NCI-H510A treated with DMSO at 0.1 percent for 48 hours (cell line): Measurements from ENCODE around the gene APOBEC3G.

Source experiments
- DNase-seq: peaks from one replicate; lab custom pipeline; 2025; lab: John Stamatoyannopoulos, UW

Gene APOBEC3G

DNA sequence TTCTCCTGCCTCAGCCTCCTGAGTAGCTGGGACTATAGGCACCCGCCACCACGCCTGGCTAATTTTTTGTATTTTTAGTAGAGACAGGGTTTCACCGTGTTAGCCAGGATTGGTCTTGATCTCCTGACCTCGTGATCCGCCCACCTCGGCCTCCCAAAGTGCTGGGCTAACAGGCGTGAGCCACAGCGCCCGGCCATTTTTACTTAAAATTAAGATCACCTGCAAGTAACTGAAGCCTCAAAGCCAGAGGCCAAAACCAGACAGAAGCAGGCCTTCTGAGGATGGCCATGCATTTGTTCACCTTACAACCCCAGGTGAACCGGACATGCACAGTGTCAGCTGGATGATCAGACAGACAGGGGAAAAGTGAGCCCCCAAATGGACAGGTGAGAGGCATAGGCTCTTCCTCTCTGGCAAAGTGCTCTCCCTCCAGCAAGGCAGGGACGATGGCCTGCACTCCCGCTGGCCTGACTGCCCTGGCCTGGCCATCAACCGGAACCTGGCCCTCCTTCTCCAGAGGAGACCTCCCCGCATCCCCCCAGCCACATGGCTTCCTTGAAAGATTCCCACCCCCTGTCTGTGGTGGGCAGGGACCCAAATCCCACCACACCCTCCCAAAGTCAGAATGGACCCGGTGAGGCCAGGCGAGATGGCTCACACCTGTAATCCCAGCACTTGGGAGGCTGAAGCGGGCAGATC is 45.8 kb downstream of the APOBEC3G start:
- DNase-seq, result no peak

DNA sequence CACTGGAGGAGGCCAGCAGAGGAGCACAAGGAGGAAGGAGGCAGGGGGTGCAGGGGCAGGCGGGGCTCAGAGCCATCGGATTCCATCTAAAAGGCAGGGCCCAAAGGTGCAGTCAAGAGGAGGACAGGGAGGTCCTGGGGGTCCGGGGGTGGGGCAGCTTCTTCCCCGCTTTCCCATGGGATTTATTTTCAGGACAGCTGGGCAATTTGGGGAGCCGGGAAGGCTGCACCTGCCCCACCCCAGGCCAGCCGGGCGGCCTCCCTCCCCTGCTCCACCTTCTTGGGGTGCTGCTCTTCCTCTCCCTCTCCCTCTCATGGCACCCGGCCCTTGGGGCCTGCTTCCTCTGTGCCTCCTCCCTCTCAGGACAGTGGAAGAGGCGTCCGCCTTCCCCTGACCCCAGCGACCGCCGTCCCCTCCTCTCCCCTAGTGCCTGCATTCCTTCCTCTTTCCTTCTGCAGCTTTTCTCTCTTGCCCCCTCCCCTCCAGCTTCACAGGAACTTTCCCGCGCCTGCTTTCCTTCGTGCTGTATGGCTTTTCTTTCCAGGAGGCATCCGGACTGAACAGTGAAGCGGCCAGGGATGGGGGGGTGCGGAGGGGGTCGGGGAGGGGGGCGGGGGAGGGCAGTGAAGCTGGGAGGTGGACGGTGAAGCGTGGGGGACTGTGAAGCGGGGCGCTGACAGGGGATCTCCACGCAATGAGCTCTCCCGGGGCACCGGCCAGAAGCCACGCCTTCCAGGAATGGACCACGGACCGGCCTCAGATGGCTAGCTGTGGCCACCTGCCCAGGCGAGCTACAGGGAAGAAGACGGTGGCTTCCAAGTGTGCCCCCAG is 46.9 kb downstream of the APOBEC3G start:
- DNase-seq, result no peak

DNA sequence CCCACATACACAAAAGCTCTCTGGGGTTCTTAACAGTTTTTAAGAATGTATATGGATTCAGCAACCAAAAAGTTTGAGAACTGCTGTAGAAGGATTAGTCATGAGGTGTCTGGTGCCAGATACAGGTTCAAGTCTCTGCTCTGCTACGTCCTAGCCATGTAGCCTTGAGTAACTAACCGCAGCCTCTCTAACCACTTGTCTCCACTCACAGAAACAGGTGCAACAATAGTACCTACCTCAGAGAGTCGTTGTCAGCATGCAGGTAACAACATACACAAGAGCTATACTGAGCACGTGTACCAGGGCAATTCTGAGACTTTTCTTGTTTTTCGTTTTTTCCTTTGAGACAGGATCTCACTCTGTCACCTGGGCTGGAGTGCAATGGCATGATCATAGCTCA is 48.5 kb downstream of the APOBEC3G start:
- no peak for DNase-seq

DNA sequence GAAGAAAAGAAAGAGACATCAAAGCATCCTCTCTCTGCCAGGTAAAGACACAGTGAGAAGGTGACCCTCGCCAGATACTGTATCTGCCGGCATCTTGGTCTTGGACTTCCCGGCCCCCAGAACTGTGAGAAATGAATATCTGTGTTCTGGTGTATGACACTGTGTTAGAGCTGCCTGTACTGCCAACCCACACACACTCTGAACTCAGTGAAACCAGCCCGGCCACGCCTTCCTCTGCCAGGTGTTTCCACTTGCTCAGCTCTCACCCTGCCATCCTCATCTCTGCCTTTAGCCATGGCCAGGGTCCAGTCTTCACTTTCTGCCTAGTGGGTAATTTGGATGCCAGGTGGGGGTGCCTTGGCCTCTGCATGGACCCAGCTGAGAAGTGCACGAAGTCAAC is 51.4 kb downstream of the APOBEC3G start:
- no peak for DNase-seq

DNA sequence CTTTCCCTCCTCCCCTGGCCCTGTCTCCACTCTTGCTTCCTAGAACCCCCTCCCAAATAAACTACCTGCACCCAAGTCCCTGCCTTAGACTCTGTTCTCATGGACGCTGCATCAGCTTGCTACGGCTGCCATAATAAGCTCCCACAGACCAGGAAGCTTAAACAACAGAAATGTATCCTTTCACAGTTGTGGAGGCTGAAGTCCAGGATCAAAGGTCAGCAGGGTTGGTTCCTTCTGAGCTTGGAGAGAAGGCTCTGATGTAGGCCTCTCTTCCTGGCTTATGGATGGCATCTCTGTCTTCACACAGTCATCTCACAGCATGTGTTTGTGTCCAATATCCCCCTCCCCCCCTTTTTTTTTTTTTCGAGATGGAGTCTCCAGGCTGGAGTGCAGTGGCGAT is 52.0 kb downstream of the APOBEC3G start:
- no peak for DNase-seq

DNA sequence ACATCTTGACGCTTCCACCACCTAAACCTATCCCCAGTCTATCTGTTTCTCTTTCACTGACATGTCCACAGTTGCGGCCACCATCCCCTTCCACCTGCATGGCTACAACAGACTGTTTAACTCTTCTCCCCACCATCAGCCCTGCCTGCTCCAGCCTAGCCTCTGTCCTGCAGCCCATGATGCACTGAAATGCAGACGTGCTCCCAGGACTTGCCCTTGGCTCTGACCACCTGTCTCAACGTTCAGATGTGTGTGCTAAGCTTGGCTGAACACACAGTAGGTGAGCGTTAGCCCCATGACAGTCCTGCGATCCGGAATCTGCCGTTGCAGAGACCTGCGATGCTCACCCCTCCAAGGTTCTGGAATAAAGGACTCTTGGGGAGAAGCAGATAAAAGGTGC is 52.7 kb downstream of the APOBEC3G start:
- no peak for DNase-seq

DNA sequence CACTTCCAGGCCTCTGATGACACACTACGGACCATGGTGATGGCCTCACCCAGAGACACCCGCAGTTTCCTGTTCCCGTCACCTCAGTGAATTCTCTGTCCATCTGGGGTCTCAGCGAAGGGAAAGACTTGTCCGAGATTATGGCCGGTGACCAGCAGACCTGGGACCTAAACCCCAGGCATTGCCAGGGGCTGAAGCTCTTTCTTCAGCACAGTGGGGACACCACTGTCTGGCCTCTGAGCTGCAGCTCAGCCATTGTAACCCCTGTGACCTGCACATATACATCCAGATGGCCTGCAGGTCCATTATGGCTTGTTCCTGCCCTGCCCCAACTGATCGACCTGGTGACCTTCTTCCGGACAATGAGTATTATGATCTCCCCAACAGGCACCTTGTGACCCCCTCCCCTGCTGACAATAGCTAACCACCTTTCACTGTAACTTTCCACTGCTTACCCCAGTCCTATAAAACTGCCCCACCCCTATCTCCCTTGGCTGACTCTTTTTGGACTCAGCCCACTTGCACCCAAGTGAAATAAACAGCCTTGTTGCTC is 53.2 kb downstream of the APOBEC3G start:
- DNase-seq, result no peak

DNA sequence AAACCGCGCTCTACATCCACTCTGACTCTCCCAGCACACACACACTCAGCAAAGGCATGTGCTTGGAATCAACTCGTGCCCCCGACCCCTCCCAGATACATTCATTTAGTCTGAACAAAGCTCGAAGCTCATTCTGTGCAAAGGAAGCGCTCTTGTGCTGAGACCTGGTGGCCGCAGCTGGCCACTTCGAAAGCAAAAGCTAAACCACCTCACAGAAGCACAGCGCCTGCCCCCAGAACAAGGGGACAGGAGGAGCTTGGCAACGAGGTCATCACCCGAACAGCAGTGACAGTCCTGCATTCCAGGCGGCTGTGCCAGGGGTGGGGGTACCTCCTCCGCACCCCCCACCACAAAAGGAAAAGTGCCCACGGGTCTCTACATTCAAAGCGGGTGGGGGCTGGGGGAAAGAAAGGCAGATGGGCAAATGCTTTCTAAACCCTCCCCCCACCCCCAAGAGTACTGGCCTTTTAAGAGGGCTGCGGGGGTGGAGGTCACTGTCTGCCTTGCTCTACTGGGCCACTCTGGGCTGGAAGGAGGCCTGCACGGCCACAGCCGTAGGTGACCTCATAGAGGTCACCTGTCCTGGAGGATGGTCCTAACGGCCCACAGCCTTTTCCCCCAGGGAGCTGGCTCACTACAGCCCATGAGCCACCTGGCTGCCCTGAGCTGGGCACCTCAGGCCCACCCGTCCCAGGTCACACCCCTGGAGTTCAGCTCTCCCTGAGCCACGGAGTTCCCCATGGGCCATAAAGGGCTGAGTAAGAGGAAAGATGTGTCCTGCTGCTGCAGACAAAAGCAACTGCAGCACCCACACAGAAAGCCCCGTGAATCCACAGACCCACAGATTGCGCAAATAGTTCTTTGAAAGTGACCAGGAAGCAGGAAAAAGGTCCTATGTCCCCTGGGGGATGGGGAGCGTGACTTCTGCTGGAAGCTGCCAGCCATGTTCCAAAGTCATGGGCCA is 54.1 kb downstream of the APOBEC3G start:
- DNase-seq, result no peak

DNA sequence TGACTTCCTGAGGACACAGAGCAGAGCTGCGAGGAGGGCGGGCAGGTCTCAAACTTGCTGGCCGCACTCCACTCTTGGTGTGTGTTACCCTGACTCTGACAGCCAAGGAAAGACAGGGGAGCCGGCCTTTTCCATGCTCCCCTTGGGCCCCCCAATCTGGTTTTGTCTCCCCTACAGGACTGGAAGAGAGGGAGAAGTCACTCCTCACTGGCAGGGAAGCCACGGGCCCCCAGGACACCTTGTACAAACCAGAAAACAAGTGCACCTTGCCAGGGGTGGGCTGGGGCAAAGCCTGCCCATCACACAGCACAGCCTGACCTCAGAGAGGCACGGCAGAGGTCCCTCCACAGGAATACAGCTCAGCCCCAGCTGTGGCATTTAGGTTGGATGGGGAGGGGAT is 55.2 kb downstream of the APOBEC3G start:
- DNase-seq, result no peak

DNA sequence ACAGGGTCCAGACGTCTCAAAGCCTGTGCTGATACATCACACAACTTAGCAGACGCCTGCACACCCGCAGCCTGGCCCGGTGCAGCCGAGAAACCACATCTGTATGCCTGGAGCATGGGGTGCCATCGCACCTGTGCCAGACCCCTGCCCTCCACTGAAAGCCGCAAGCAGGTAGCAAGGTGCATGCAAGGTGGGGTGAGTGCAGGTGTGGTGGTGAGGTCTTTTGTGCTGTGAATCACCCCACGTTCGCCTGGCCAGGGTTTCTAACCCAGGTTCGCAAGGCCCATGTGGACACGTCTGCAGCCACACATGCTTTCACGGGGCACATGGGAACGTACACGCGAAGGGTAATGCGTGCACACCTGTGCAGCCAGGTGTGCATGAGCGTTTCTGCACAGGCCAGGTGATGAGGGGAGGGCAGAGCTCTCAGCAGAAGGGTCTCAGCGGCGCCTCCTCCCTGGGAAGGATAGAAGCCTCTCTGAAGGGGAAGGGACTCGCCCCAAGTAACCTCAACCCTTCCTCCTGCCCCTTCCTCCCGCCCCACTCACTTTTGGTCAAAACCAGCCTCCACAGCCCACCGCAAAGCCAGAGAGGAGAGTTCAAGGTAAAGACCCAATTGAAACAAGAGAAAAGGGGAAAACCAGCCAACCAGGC is 55.9 kb downstream of the APOBEC3G start:
- DNase-seq, result no peak

DNA sequence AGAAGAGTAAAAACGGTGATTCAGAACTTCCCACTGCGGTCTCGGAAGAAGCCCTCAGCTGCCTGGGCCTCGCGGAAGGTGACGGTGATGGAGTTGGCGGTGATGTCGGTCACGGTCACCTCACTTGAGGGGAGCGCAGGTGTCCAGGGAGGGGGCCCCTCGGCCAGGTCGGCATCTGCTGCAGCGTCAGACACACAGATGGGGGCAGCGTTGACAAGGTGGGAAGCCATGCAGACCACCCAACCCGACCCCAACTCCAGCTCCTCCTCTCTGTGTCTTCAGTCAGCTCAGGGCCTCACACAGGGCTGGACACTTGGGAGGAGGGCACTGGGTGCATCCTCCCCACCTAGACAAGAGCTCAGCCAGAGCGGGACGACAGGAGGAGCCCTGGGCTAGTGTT is 56.8 kb downstream of the APOBEC3G start:
- DNase-seq, result no peak

DNA sequence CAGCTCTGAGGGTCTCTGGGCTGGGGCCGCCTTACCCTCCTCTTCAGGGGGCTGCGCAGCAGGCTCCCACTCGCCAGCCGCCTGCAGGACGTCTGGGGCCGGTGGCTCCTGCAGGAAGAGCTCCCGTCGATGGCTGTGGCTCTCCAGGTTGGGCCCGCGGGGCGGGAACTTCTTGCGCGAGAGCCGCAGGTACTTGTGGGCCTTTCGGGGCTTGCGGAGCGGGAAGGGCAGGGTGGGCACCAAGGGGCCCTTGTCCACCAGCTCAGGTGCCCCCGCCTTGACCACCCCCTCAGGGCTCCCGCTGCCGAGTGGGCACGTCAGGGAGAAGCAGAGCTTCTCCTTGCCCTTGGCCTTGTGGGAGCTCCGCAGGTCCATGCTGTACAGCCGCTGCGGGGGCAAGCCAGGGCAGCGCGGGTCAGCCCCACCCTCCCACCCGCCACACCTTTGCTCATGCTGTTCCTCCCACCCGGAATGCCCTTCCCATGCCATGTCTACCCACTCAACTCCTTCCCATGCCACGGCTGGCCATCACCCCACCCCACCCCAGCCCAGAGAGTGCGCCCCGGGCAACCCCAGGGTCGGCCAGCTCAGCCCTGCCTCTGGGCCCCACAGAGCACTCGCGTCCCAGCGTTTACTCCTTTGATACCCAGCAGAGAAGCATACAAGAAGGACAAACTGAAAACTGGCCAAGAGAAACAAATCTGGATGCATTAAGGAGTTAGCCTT is 57.5 kb downstream of the APOBEC3G start:
- no peak for DNase-seq

DNA sequence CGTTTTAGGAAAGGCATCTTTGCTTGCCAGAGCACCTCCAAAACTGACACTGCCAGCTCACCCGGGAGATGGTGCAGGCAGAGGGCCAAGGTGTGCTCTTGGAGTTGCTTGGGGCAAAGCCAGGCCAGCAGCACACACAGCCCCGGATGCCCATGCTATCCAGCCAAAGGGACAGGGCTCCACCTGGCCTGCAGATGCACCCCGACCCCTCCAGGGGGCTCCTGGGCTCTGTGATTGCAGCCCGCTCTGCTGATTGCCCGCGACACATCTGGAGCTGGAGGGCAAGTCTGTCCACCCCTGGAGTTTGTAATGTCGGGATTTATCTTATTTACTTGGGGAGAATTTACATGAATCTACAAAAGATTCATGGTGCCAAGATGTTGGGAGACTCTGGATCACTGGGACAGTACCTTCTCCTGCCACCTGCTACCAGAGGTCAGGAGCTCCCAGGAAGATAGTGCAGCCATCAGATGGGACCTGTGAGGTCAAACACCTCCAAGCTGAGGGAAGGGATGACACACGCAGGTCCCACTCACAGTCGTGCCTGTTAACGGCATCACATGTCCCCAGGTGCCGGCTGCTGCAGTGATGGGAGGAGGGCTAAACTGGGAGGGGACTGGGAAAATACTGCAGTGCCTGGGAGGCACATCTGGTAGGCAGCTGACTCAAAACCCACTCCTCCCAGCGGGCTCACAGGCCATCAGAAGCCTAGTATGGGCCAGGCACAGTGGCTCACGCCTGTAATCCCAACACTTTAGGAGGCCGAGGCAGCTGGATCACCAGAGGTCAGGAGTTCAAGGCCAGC is 58.2 kb downstream of the APOBEC3G start:
- no peak for DNase-seq

DNA sequence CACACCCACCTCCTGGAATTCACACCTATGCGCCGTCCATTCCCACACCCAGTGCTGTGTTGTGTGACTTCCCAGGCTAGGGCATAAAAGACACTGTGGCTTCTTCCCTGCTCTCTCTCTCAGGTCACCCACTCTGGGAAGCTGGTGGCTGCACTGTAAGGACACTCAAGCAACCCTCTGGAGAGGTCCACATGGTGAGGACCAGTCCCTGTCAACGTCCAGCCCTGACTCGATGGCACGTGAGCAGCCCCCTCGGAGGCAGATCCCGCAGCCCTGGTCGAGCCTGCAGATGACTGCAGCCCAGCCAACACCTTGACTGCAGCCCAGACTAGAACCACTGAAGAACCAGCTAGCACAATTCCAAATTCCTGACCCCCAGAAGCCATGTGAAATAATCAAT is 59.2 kb downstream of the APOBEC3G start:
- DNase-seq, result no peak
